Occipital lobe (tissue), 2 donors: ENCODE data around the gene AVEN. TPM values are rescaled to one million over a fixed set of nuclear protein-coding genes. Genes with fewer than 3 reads are reported as not detected.
"Not testable (repeated sequence)": the region's sequence is repeated elsewhere in the genome, so short reads cannot be mapped to it uniquely, and the experiment has no call there.

Experiments used
- DNase-seq: peaks from one replicate; lab custom pipeline; 2025; lab: John Stamatoyannopoulos, UW
- total RNA-seq: library from RNA; depleted of rRNA; stranded (reverse); fragments of >200 nt; gene quantifications from one replicate; pipeline ENCODE4 v1.2.3, GENCODE V29; 2014

AVEN gene
- total RNA-seq, 1 donor from 2014 or later, result 8.0 TPM

DNA sequence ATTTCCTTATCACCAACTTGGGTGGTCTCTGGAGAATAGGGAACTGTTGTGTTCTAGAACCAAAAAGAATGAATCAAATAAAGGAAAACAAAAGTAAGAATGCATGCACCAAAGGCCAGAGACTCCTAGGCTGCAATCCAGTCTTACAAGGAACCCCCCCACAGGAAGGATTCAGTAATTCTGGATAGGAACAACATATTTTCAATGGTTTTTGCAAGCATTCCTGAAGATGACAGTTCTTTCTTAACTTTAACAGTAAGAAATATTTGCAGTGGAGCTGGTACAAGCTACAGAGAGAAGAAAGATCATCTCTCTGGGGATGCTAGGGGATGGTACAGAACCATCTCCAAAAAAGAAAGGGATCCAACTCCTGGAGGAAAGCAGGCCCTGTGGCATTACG, 186.9 kb downstream of the AVEN start:
- DNase-seq, result no peak

DNA sequence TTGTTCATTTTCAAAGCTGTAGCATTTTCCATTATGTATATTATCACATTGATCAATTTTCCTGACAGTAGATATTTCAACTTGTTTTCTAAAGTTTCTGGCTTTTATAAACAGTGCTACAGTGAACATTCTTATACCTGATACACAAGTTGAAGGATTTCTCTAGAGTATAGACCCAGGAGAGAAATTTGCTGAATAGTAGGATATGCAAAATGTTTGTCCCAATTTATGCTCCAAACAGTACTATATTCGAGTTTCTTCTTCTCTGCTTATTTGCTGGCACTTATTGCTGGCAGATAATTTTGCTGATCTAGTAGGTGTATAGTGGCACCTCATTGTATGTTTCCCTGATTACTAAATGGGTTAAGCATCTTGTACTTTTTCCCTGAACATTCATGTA, 187.9 kb downstream of the AVEN start:
- DNase-seq, result no peak

DNA sequence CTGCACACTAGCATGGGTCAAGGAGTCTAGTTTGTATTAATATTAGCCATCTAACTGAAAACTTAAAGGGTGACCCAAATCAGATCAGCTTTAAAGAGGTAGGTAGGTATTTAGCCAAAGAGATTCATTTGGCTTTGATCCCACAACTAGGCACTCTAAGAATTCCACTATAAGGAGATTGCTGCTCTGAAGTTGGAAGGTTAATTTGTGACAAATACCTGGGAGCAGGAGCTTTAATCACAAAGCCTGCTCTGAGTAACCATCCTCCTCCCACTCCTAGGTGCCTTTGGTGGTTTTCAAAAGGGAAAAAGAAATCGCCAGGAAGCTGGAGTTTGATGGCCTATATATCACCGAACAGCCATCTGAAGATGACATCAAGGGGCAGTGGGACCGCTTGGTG, 191.0 kb downstream of the AVEN start:
- no peak for DNase-seq

DNA sequence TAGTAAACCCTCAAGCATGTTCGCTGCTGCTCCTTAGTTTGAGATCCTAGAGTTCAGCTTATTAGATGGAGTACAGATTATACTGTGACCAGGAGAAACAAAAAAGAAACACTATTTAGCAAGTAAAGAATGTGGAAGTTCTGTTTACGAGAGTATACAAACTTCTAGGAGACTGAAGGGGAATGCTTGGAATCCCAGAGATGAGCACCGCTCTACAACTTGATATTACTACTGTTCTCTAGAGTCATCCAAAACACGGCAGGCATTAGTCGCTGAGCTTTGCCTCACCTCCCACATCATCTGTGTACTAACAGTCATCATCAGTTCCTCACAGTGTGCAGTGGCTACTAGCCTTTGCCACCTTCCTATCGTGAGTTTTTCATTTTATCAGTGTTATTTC, 192.1 kb downstream of the AVEN start:
- DNase-seq, result no peak

DNA sequence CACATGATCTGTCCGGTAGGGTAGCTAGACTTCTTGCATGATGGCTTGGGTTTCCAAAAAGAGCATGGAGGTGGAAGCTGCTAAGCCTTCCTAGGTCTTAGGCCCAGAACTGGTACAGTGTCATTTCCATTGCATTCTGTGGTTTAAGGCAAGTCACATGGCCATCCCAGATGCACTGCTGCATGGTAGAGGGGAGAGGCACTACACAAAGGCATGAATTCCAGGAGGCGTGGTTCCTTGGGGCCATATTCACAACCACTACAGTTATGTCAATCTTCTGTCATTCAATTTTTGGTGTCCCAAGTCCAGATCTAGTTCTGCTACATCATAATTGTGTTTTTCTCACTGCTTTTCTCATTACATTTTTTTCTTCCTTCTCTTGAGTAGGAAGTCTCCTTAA, 192.9 kb downstream of the AVEN start:
- no peak for DNase-seq

DNA sequence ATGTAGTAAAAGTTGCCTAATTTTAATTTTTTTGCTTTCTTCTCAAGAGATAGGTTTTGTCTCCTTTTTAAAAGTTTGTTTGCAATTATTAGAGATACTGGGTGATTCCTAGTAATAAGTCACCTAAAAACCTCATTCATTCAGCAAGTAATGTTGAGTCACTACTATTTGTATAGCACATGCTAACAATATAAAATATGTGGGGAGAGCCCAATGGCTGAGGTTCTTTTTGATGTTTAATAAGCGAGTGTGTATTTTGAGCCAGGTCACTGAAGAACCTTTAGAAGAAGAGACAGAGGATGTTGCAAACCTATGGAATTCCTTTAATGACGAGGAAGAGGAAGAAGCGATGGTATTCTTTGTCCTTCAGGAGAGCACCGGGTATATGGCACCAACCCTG, 194.4 kb downstream of the AVEN start:
- DNase-seq, result no peak

DNA sequence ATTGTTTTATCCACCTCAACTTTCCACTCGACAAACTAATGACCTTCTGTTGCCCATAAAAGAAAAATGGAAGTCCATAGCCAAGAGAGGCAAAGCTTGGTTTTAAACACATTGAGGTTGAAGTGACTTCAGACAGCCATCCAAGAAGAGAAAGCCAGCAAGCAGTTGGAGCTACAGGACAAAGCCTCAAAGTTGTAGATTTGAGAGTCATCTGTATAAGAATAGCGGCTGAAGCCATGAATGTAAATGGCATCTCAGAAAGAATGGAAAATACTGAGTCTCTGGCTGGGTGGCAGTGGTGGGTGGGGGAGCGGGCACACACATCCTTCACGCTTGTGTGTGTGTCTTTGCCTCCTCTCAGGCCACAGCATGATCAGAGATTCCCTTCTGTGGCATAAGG, 194.8 kb downstream of the AVEN start:
- DNase-seq, result no peak

DNA sequence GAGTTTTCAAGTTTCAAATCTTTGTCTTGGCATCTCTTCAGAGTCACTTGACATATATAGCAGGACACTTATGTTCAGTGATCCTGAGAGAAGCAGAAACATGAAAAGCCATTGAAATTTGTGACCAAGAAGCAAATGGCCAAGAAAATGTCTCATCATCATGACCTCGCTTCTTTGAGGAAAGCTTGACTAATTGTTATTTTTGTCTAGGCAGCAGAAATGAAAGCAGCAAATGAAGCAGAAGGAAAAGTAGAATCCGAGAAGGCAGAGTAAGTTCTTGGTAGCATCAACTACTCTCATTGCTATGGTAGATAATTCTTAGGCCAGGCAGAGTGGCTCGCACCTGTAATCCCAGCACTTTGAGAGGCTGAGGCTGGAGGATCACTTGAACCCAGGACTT, 198.4 kb downstream of the AVEN start:
- DNase-seq, result no peak

DNA sequence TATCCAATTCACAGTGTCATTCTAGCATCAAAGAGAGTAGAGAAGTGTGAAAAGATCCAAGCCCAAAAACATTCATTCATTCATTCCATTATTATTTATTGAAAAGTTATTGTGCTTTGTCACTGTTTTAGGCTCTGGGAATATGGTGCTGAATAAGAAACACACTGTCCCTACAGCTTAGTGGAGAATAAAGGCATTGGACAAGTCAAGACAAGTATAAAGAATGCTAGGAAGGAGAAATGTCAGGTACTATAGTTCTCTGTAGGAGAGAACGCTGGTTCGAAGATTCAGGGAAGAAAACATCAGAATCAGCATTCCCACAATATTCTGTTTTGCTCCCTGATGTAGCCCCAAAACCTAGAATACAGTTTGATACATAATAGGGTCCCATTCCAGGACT, 199.5 kb downstream of the AVEN start:
- no peak for DNase-seq

DNA sequence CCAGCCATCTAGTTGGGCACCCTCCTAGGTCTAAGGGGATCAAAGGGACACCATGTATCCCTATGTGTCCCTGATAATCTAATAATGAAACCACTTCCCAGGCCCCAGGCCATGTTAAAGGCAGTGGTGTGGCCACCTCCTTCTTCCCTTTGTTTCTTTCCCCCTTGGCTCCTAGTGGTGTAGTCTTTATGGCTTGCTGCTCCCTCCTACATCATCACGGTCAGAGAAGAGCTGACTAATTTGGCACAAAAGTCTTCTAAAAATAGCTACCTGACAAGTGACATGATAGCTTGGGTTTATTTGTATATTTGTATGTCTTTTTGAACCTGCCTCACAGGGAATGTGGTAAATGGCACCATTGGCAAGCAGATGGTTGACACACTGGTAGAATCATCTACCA, 201.7 kb downstream of the AVEN start:
- DNase-seq, result no peak

DNA sequence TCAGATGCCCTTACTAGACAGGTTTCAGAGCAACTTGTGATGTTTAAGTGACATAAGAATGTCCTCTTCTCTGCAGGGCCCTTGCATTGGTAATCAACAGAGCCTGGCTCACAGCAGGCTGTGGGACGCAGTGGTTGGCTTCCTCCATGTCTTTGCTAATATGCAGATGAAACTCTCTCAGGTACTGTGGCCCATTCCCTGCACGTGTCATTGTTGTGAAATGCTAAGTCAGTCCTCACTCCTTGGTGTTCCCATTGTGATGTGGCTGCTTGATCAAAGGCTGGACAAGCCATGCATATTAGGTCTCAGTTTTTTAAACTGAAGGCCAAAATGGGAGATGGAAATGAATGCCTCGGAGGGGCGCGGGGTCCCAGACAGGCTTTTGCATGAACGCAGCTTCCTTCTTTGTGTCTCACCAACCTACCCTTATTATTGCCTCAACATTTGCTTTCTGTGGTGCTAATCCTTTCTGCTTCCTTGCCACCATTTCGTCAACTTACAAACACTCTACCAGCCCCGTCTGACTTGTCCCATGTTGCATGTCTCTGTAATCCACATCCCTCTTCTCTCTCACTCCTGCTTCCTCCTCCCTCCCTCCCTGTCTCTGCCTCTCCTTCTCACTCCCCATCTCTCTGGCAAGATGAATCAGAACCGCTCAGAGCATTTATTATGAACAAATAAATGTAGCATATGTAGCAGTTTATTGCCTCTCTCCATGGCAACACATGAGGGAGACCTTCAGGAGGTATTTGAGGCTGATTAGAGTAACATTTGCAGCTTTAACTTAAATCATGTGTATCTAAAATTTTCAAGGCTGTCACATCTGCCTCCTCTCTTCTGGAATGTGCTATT, 203.9 kb downstream of the AVEN start:
- DNase-seq, result no peak

DNA sequence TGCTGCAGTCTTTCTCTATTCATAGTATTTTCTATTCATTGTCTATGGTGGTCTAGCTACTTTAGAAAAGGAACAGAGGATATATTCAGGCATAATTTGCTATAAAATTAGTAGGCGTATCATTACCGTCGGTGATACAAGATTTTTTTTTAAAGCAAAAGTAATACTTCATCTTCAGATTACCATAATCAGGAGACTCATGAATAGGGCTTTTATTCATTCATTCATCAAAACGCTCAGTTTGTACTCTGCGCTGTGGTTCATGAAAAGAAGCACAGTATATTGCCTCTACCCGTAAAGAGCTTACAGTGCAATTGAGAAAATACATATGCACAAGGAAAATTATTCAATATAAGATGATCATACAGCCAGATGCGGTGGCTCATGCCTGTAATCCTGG, 207.4 kb downstream of the AVEN start:
- no peak for DNase-seq

DNA sequence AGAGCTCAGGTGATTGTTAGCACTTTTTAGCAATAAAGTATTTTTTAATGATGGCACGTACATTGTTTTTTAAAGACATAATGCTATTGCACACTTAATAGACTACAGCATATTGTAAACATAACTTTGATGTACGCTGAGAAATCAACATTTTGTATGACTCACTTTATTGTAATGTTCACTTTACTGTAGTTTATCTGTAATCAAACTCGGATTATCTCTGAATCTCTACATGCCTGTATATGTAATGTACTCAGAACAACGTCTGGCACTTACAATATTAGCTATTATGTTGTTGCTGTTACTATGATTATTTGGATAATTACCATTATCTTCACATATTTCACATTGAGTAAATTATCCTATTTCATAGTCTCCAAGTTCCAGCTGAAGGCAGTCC, 208.7 kb downstream of the AVEN start:
- DNase-seq, result no peak

DNA sequence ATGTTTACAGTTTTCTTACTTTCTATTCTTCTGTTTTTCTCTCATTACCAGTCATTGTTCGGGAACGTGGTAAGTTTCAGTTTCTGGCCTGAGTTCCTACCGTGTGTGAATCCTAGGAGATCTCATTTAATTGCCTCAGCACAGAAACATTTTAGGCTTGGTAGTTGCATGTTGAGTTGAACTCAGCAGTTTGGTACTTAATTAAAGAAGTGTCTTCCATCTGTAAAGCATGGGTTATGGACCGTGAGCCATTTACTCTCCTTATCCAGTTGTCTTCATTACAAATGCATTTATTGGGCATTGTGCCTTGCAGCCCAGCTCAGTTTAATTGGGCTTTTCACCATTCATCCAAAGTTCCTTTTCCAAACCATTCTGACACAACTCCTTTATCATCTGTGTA, 212.8 kb downstream of the AVEN start:
- DNase-seq, result no peak

DNA sequence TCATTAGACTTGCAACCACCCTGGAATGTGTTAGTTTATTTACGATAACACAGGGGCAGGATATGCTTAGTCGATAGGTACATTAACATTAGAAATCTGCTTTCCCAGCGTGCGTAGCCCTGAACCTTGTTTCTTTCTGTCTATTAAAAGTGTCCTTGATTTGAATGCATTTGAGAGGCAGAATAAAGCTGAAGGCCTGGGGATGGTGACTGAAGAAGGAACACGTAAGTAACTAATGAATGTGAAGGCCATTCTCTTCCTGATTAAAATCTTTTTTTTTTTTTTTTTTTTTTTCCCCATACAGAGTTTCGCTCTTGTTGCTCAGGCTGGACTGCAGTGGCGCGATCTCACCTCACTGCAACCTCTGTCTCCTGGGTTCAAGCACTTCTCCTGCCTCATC, 213.6 kb downstream of the AVEN start:
- DNase-seq, result no peak

DNA sequence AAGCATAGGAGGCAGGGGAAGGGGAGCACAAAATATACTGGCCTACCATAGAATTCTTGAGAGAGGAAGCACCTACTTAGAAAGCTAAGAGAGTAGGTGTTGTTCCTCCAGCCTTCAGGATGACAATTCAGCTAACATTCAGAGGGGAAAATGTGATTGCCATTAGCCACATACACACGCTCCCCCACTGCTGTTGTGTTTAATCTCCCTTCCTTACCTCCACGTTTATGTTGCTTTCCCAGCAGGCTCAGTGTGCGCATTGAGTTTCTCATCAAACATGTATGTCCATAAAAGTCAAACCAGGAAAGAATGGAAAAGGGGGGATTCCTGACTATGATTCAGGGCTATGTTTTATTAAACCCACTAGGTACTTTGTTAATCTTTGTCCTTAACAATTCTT, 215.9 kb downstream of the AVEN start:
- DNase-seq, result no peak

DNA sequence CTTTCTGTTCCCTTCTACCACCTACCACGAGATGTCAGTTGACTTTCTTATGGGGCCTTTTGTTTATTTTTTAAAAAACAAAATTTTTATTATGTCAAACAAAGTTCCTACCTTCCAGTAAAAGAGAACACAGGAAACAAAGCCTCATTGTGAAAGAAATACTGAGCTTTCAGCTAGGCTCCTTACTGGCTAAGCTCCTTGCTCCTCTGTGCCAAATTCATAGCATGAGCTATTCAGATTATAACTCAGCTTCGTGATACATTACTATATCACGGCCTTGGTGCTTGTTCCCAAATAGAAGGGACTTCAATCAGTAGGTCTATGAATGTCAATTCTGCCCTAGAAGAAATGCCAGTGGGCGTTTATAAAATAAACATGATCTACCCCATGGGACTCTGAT, 216.5 kb downstream of the AVEN start:
- no peak for DNase-seq

DNA sequence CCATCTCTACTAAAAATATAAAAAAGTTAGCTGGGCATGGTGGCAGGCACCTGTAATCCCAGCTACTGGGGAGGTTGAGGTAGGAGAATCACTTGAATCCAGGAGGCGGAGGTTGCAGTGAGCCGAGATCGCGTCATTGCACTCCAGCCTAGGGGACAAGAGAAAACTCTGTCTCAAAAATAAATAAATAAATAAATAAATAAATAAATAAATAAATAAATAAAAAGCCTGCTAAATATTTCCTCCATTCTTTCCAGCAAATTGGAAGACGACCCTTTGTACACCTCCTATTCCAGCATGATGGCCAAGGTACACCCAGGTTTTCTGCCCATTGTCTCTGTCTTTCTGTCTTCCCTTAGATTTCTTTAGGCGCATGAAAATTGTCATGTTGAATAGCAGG, 219.5 kb downstream of the AVEN start:
- not testable (repeated sequence) for DNase-seq

Other genes with a start within 250 kb of the AVEN start
- gene CHRM5, start 70.7 kb downstream of the AVEN start, total RNA-seq, result 0.47 TPM
- gene EMC7, start 62.7 kb upstream of the AVEN start, total RNA-seq, result 21.2 TPM
- gene PGBD4, start 62.9 kb upstream of the AVEN start, total RNA-seq, result 6.2 TPM
- gene KATNBL1, start 170.9 kb upstream of the AVEN start, total RNA-seq, result 117 TPM
- 128 TPM for gene EMC4, start 185.8 kb upstream of the AVEN start, total RNA-seq